HG03159 (cell line): Measurements from ENCODE around the gene SLC5A4.

Experiments
- ATAC-seq: cut with Tn5 transposase; IDR thresholded peaks from one replicate; pipeline ENCODE4 v1.9.1; 2021; ENCODE audit warnings: mild to moderate bottlenecking, moderate library complexity; ENCODE audit not compliant: unreplicated experiment

Gene SLC5A4

DNA sequence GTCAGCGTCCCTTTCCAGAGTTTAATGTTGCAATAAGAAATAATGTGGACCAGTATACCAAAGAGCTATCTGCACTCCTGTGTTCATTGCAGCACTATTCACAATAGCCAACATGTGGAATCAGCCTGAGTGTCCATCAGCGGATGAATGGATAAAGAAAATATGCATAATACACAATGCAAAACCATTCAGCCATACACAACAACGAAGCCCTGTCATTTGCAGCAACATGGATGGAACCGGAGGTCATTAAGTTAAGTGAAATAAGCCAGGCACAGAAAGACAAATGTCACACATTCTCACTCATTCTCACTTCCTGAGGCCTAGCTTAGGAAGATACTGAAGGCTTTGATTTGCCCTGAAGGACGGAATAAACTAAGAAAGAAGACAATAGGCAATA is 22.1 kb downstream of the SLC5A4 start:
- ATAC-seq, result no peak

DNA sequence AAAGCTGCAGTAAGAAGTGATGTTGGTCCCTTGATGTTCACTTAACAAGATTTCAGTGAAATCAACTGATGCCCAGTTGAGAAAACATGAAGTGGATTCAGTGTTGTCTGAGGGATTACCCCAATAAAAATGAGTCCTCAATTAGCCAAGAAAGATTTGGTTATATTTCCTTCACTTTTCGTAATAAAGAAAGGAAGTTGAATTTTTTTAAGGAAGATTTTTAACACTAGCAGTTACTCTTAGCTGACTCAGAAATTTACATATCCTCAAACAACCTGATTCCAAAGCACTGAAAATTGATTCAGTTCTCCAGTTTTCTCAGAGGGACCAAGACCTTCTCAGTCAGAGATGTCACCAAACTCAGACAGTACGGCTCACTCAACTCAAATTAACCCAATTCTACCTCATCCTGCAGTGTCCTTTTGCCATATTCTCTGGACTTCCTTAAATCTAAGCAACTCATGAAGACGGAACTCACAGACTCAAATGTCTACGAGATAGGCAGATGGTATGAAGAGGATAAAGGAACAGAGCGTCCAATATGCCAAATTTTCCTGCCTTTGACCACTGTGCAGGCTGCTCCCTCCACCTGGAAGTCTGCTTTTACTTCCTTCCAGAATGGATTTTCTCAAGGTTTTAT is 22.8 kb downstream of the SLC5A4 start:
- no peak for ATAC-seq

DNA sequence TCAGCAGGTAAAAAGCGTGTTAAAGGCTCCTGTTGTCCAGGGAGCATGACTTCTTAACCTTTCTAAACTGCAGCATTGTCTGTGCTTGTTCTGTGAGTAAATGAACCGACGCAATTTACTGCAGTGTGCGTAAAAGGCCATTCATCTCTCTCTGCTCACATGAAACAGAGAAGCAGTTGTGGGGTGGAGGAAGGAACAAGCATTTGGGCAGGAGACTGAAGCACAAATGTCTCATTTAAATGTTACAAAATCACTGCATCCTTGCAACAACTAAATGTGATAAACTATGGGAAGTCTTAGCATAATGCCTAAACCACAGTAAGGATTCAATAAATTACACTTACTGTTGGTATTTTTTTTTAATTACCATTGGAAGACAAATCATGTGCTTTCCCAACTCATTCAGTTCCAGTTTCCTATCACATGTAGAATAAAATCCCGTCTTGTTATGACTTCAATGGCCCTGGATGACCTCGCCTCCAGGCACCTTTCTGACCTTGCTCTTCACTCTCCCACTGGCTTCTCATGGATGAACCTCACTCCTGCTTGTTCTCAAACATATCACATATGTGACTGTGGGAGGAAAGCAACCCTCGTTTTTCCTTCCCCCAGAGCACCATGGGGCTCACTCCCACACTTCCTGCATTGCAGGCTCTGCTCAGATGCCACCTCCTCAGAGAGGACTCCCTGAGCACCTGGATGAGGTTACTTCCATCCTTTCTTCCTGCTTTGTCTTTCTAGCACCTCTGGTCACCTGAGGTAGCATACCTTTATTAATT is 28.6 kb downstream of the SLC5A4 start:
- no peak for ATAC-seq

DNA sequence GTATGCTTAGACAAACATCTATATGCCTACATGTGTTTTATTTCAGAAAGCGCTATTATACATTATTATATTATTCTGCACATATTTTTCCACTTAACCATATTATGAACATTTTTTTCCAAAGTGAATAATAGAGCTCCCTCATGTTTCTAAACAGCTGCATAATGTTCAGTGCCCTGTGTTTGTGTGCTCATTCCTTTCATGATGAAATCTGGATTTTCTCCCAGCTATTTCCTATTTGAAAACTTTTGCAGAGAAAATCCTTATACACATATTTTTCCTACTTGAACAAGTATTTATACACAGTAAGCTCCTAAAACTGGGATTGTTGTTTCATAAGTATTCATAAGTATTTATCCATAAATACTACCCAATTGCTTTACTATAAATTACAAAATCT is 32.2 kb downstream of the SLC5A4 start:
- ATAC-seq, result no peak

DNA sequence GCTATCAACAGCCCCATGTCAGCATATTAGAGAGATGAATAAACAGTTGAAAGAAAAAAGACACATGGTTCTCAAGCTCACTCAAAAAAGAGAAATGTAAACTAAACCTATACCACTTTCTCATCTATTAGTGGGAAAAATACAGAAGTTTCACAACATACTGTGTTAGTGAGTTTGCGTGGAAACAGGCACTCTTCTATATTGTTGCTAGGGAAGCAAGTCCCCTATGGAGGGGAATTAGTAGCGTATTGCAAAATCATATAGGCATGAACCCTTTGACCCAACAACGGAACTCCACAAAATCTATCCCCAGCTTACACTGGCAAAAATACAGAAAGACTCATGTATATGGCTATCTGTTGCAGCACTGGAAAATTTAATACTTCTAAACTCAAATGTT is 36.1 kb downstream of the SLC5A4 start:
- ATAC-seq, result no peak

DNA sequence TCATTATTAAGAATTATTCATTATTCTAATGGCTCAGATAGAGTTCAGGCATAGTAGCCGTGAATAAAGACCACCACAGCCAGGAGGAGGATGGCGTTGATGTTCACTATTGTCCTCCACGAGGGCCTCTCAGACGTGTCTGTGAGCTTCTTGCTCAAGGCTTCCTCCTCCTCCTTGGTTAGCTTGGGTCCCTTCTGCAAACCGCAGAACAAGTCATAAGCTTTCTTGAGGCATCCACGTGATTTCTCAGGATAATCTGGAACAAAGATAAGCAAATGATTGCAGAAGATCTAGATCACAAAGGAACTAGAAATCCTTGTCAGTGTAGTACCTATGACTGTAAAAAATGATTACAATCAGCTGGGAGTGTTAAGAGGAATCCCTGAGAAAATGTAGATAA is 36.7 kb downstream of the SLC5A4 start:
- no peak for ATAC-seq

DNA sequence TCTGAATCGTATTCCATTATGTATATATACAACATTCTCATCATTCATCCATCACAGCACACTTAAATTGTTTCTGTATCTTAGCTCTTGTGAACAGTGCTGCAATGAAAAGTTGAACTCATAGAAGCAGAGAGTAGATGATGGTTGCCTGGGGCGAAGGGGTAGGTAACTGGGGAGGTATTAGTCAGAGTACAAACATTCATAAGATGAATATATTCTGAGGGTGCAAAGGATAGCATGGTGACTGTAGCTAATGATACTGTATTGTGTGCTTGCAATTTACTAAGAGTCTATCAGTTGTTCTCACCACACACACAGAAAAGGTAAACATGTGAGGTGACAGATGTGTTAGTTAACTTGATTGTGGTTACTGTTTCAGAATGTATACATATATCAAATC is 37.7 kb downstream of the SLC5A4 start:
- no peak for ATAC-seq

DNA sequence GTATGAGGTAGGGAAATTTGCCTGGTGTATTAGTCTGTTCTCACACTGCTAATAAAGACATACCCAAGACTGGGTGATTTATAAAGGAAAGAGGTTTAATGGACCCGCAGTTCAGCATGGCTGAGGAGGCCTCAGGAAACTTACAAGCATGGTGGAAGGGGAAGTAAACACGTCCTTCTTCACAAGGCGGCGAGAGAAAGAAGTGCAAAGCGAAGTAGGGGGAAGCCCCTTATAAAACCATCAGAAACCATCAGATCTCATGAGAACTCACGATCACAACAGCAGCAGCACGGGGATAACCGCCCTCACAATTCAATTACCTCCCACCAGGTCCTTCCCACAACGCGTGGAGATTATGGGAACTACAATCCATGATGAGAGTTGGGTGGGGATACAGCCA is 38.2 kb downstream of the SLC5A4 start:
- ATAC-seq, result no peak

DNA sequence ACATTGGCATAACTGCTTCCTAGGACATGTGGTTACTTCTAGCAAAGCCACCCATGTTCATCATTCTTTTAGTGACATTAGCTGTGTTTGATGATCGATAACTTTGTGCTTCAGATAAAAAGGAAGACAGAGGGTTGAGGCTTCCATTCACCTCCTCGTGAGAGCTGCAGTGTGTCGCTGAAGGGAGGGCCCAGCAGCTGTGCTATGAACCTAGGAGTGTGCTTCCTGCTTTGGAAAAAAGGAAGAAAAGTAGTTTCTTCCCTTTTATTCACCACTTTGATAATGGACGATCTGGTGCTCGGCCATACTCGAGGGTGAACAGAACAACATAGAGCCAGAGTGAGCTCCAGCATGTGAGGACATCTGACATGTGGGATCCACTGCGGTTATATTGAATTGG is 44.1 kb downstream of the SLC5A4 start:
- ATAC-seq, result no peak

DNA sequence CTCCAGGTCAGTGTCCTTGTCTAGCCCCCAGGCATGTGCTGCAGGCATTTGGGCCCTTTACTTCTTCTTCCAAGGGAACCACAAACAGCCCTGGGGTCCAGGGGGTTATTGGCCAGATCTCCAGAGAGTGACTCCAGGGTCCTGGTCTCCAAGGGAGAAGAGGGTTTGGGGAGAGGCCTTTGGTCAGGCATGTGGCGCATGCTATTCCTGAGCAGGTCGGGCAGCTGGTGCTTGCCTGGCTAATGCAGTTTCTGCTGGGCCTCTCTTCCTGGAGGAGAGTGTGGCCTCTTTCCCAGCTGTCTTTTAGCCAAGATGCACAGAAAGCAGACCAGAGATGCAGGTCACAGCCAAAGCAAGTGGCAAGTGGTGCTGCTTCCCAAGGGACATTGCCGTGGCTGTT is 46.5 kb downstream of the SLC5A4 start:
- no peak for ATAC-seq

DNA sequence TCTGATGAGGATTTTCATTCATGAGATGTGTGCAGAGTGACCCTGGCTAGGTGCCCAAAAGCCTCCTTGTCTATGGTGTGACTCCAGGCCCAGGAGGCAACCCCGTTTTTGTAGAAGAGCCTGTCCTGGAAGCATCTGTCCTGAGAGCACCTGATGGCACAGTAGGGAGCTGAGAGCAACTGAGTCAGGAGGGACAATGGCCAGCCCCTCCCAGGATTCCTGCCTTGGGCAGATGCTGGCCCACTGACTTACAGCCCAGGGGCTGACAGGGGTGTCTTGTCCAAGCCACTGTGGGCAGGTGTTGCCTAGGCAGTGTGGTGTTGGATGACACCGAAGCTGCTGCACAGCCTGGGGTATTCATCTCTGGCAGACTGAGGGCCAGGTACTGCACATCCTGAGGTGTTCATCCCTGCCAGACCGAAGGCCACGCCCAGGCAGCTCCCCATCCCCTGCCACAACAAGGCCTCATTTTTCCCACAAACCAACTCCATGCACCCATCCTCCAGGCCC is 47.1 kb downstream of the SLC5A4 start:
- ATAC-seq, result no peak

DNA sequence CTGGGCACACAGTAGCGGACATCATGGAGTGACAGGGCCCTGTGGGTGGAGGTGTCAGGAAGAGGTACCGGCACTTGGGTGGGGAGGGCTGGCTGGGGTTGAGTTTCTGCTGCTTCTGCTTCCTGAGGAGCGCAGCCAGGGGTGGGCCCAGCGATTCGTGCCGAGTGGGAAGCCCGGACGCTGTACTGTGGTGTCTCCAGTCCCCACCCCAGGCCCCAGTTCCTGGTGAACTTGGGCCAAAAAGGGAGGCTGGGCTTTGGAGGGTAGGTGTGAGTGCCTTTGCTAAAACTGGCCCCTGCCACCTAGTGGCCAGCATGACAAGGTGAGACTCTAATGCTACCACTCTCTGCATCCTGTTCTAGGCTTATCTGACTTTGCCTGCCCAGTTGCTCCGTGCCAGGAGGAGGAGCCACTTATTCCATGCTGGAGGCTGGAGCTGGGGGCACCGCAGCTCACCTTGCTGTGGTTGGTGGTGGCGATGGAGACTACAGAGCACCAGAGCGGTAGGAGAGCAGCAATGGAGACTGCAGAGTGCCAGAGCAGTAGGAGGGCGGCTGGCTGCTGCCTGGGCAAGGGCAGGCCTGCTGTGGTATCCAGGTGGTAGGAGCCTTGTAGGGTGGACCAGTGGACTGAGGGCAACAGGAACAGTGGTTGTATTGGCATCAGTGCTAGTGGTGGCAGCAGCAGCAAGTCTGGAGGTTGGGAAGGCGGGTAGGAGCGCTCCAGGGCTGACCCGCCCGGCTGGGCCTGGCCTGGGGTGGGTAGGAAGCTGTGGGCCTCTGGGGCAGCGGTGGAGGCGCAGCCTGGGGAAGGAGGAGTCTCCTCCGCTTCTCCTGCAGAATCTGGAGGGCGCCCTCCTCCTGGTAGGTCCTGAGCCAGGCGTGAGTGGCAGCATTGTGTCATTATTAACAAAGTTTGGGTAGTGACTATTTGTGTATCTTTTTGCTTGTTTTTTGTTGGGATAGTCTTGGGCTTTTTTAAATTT is 48.1 kb downstream of the SLC5A4 start:
- no peak for ATAC-seq

DNA sequence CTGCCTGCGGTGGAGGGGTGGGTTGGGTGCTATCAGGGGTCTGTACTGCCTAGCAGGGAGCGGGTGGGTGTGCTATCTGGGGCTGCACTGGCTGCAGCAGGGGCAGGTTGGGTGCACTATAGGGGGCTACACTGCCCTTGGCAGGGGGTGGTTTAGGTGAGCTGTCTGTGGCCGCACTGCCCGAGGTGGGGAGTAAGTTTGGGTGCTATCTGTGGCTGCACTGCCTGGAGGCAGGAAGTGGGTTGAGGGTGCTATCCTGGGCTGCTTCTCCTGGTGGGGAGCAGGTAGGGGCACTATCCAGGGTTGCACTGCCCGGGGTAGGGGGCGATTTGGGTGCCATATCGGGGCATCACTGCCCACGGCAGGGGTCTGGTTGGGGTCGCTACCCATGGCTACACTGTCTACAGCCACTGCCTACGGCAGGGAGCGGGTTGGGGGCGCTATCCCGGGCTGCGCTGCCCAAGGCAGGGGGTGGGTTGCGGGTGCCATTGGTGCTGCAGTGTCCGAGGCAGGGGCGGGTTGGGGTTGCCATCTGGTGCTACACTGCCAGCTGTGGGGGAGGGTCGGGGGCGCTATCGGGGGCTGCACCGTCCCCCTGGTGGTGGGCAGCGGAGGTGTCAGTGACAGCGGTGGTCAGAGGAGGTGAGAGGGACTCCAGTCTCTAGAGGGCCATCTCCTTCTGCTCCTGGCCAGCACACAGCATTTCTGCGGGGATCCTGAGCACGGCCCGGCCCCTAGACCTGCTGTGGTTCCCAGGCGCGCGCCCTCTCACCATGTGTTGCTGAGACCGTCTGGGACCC is 49.0 kb downstream of the SLC5A4 start:
- ATAC-seq, result no peak

DNA sequence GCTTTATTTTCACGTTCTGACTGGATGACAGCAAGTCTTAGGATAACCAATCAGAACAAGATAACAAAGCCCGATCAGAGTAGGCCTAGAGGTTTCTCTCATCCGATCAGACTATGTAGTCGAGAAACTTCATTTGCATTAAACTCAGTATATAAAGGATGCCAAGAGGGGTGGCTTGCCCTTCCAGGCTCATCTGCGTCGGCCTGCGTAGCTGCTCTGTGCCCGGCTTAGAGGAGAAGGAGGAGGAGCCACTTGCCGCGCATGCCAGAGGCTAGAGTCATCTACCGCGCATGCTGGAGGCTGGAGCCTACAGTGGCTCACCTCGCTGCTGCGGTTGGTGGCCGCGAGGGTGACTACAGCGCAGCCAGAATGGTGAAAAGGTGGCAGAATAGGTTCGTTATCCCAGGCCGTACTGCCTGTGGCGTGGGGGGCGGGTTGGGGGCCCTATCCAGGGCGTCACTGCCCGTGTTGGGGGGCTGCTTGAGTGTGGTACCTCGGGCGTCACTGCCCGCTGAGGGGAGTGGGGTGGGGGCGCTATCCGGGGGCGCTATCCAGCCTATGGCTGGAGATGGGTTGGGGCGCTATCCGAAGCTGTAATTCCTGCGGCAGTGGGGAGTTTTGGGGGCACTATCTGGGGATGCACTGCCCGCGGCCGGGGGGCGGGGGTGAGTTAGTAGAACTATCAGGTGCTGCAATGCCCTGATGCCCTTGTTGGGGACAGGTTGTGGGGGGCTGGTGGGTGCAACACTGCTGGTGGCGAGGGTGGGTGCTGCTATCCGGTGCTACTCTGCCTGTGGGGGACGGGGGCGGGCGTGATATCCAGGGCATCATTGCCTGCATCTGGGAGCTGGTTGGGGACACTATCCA is 50.1 kb downstream of the SLC5A4 start, which contains the start of gene RFPL2:
Gene RFPL2 (minus strand): TSS at position 218 of the 867 bp plus-strand sequence. CDS start 2,622 bp downstream, outside the sequence.
- ATAC-seq, result no peak

DNA sequence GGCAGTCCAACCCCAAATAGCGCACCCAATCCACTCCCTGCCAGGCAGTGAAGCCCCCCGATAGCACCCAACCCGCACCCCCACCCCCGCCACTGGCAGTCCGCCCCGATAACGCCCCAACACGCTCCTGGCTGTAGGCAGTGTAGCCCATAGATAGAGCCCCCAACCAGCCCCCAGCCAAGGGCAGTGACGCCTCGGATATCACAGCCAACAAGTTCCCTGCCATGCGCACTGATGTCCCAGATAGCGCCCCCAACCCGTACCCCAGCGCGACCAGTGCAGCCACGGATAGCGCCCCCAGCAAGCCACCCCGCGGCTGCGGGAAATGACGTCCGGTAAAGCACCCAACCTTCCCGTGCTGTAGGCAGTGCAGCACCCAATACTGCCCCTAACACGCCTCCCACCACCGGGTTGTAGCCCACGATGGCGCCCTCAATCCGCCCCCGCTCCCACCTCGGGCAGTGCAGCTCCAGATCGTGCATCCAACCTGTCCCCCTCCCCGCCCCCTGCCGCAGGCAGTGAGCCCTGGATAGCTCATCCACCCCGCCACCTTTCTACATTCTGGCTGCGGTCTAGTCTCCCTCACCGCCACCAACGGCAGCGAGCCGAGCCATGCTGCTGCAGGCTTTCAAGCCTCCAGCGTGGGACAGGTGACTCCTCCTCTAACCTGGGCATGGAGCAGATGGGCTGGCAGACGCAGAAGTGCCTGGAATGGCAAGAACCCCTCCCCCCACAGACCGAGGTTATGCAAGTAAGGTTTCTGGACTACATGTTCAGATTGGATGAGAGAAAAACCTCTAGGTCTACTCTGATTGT is 50.9 kb downstream of the SLC5A4 start:
- no peak for ATAC-seq

DNA sequence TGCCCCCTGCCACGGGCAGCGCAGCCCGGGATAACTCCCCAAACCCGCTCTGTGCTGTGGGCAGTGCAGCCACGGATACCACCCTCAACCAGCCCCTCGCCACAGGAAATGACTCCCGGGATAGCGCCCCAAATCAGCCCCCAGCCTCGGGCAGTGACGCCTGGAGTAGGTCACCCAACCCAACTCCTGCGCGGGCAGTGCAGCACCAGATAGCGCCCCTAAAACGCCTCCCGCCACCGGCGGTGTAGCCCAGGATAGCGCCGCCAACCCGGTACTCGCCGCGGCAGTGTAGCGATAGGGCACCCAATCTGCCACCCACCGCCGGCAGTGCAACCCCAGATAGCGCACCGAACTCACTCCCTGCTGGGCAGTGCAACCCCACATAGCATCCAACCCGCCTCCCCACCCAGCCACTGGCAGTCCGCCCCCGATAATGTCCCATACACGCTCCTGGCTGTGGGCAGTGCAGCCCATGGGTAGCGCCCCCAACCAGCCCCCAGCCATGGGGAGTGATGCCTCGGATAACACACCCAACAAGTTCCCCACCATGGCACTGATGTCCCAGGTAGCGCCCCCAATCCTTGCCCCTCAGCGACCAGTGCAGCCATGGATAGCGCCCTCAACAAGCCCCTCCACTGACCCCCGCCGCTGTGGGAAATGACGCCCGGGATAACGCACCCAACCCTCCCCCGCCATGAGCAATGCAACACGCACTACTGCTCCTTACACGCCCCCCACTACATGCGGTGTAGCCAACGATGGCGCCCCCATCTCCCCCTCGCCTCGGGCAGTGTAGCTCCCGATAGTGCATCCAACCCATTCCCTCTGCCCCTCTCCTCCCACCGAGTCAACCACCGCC is 51.7 kb downstream of the SLC5A4 start:
- ATAC-seq, result no peak

DNA sequence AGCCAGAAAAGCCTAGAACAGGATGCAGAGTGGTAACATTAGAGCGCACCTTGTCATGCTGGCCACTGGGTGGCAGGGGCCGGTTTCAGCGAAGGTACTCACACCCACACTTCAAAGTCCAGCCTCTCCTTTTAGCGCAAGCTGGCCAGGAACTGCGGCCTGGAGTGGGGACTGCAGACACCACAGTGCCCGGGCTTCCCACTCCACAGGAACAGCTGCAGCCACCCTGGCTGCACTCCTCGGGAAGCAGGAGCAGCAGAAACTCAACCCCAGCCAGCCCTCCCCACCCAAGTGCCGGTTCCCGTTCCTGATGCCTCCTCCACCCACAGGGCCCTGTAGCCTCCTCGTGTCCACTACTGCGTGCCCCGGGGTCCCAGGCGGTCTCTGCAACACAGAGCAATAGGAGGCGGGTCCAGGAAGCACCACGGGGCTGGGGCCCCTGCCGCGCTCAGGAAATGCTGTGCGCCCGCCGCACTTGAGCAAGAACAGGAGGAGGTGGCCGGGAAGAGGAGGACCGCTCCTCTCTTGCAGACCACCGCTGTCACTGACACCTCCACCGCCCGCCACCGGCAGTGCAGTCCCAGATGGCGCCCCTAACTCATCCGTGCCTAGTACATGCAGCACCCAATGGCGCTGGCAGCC is 52.5 kb downstream of the SLC5A4 start:
- no peak for ATAC-seq
